H1 (cell line): ENCODE data around the gene OR1J4. TPM values are rescaled to one million over a fixed set of nuclear protein-coding genes. Genes with fewer than 3 reads are reported as not detected.

Experiments
- CBX5 ChIP-seq: fragments of 300-800, 300-1000 bp; sonication (generic); IDR thresholded peaks from 2 replicates; pipeline ENCODE4 v1.7.1; 2016; ENCODE audit warnings: antibody characterized with exemption, low read length, low read depth
- CREB1 ChIP-seq: IDR thresholded peaks from 2 replicates; pipeline ENCODE4 v1.6.1; 2012; ENCODE audit warnings: inconsistent platforms
- JUND ChIP-seq: IDR thresholded peaks from 2 replicates; pipeline ENCODE4 v1.6.1; 2011; ENCODE audit warnings: mild to moderate bottlenecking, improper control_type of control experiment, low read length
- polyA plus RNA-seq, 7 experiments: library from polyadenylated mRNA; depleted of rRNA in 3 of 7; stranded (reverse) in 5 of 7; unstranded in 2 of 7; fragments of >200 nt in 5 of 7; fragments of 200-250 nt in 2 of 7; gene quantifications; 1 replicate in 5 of 7; 2 replicates in 1 of 7; 4 replicates in 1 of 7; pipeline versions ENCODE4 v1.2.1 to v1.2.3, GENCODE V29; 2011 to 2013; ENCODE audit warnings: missing spikeins in 2 of 7, mixed read lengths in 2 of 7
- total RNA-seq: library from RNA; stranded (reverse); fragmentation: NEBNext Ultra II Directional; extraction: Animal tissue kit (Norgen Biotek cat#: 25700); gene quantifications from 2 replicates; pipeline ENCODE4 v1.2.1, GENCODE V29; 2021
- TF ChIP-seq, protein P1 (sequence below): fragments of 300-600 bp; sonication (generic); IDR thresholded peaks from 2 replicates; pipeline ENCODE4 v1.7.1; 2012; ENCODE audit warnings: low read length, moderate library complexity, mild to moderate bottlenecking, inconsistent platforms; ENCODE audit not compliant: insufficient replicate concordance
- TF ChIP-seq, protein P2 (sequence below): IDR thresholded peaks from 2 replicates; pipeline ENCODE4 v1.6.1; 2011; ENCODE audit warnings: low read length, improper control_type of control experiment
- TF ChIP-seq, protein P3 (sequence below): IDR thresholded peaks from 2 replicates; pipeline ENCODE4 v1.6.1; 2012; ENCODE audit warnings: inconsistent platforms

The OR1J4 gene
- total and polyA plus RNA-seq, 2 of the 8 experiments (the other 6 are each of a cell fraction or from before 2014, with no cell fraction given): not detected

DNA sequence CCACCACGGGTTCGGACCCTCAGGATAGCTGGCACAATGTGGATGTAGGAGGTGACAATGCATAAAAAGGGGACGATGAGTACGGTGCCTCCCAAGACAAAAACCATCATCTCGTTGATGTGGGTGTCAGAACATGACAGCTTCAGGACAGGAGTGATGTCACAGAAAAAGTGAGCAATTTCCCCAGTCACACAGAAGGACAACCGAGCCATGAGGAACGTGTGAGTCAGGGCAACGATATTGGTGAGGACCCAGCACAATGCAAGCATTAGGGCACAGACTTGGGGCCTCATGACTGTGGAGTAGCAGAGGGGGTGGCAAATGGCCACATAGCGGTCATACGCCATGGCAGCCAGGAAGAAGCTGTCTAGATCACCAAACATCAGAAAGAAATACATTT, 7.7 kb downstream of the OR1J4 start (continued):
- TF ChIP-seq, protein P1, sequence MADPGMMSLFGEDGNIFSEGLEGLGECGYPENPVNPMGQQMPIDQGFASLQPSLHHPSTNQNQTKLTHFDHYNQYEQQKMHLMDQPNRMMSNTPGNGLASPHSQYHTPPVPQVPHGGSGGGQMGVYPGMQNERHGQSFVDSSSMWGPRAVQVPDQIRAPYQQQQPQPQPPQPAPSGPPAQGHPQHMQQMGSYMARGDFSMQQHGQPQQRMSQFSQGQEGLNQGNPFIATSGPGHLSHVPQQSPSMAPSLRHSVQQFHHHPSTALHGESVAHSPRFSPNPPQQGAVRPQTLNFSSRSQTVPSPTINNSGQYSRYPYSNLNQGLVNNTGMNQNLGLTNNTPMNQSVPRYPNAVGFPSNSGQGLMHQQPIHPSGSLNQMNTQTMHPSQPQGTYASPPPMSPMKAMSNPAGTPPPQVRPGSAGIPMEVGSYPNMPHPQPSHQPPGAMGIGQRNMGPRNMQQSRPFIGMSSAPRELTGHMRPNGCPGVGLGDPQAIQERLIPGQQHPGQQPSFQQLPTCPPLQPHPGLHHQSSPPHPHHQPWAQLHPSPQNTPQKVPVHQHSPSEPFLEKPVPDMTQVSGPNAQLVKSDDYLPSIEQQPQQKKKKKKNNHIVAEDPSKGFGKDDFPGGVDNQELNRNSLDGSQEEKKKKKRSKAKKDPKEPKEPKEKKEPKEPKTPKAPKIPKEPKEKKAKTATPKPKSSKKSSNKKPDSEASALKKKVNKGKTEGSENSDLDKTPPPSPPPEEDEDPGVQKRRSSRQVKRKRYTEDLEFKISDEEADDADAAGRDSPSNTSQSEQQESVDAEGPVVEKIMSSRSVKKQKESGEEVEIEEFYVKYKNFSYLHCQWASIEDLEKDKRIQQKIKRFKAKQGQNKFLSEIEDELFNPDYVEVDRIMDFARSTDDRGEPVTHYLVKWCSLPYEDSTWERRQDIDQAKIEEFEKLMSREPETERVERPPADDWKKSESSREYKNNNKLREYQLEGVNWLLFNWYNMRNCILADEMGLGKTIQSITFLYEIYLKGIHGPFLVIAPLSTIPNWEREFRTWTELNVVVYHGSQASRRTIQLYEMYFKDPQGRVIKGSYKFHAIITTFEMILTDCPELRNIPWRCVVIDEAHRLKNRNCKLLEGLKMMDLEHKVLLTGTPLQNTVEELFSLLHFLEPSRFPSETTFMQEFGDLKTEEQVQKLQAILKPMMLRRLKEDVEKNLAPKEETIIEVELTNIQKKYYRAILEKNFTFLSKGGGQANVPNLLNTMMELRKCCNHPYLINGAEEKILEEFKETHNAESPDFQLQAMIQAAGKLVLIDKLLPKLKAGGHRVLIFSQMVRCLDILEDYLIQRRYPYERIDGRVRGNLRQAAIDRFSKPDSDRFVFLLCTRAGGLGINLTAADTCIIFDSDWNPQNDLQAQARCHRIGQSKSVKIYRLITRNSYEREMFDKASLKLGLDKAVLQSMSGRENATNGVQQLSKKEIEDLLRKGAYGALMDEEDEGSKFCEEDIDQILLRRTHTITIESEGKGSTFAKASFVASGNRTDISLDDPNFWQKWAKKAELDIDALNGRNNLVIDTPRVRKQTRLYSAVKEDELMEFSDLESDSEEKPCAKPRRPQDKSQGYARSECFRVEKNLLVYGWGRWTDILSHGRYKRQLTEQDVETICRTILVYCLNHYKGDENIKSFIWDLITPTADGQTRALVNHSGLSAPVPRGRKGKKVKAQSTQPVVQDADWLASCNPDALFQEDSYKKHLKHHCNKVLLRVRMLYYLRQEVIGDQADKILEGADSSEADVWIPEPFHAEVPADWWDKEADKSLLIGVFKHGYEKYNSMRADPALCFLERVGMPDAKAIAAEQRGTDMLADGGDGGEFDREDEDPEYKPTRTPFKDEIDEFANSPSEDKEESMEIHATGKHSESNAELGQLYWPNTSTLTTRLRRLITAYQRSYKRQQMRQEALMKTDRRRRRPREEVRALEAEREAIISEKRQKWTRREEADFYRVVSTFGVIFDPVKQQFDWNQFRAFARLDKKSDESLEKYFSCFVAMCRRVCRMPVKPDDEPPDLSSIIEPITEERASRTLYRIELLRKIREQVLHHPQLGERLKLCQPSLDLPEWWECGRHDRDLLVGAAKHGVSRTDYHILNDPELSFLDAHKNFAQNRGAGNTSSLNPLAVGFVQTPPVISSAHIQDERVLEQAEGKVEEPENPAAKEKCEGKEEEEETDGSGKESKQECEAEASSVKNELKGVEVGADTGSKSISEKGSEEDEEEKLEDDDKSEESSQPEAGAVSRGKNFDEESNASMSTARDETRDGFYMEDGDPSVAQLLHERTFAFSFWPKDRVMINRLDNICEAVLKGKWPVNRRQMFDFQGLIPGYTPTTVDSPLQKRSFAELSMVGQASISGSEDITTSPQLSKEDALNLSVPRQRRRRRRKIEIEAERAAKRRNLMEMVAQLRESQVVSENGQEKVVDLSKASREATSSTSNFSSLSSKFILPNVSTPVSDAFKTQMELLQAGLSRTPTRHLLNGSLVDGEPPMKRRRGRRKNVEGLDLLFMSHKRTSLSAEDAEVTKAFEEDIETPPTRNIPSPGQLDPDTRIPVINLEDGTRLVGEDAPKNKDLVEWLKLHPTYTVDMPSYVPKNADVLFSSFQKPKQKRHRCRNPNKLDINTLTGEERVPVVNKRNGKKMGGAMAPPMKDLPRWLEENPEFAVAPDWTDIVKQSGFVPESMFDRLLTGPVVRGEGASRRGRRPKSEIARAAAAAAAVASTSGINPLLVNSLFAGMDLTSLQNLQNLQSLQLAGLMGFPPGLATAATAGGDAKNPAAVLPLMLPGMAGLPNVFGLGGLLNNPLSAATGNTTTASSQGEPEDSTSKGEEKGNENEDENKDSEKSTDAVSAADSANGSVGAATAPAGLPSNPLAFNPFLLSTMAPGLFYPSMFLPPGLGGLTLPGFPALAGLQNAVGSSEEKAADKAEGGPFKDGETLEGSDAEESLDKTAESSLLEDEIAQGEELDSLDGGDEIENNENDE: no peak
- no peak for TF ChIP-seq CBX5
- TF ChIP-seq, protein P2, sequence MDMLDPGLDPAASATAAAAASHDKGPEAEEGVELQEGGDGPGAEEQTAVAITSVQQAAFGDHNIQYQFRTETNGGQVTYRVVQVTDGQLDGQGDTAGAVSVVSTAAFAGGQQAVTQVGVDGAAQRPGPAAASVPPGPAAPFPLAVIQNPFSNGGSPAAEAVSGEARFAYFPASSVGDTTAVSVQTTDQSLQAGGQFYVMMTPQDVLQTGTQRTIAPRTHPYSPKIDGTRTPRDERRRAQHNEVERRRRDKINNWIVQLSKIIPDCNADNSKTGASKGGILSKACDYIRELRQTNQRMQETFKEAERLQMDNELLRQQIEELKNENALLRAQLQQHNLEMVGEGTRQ: no peak
- no peak for TF ChIP-seq JUND
- TF ChIP-seq CREB1: no peak
- TF ChIP-seq, protein P3, sequence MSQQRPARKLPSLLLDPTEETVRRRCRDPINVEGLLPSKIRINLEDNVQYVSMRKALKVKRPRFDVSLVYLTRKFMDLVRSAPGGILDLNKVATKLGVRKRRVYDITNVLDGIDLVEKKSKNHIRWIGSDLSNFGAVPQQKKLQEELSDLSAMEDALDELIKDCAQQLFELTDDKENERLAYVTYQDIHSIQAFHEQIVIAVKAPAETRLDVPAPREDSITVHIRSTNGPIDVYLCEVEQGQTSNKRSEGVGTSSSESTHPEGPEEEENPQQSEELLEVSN: no peak
